Liver (tissue), 9 donors: ENCODE data around the gene FIS1. TPM values are rescaled to one million over a fixed set of nuclear protein-coding genes. Genes with fewer than 3 reads are reported as not detected.

Experiments
- DNase-seq: peaks from one replicate; pipeline ENCODE4 v3.0.0-alpha.2; 2017; ENCODE audit warnings: low spot score
- H3K27ac ChIP-seq, 2 donors: one replicate each; pipeline ENCODE4 v1.7.0; 2013; ENCODE audit warnings: inconsistent platforms in 2 of 2, low read length in 2 of 2, control low read depth in 1 of 2, low read depth in 1 of 2, mild to moderate bottlenecking in 1 of 2
- H3K27me3 ChIP-seq, 4 donors: one replicate each; pipeline versions ENCODE4 v1.6.1 to v1.7.0; 2013; ENCODE audit warnings: low read length in 3 of 4, inconsistent platforms in 1 of 4, mild to moderate bottlenecking in 1 of 4, moderate library complexity in 1 of 4; ENCODE audit not compliant: control insufficient read depth in 4 of 4, insufficient read depth in 4 of 4
- H3K36me3 ChIP-seq, 4 donors: one replicate each; pipeline versions ENCODE4 v1.6.1 to v1.7.0; 2013; ENCODE audit warnings: low read length in 3 of 4, mild to moderate bottlenecking in 3 of 4, low read depth in 1 of 4, moderate library complexity in 1 of 4; ENCODE audit not compliant: control insufficient read depth in 4 of 4, insufficient read depth in 3 of 4
- H3K4me1 ChIP-seq, 4 donors: one replicate each; pipeline versions ENCODE4 v1.6.1 to v1.7.0; 2013; ENCODE audit warnings: low read length in 3 of 4, mild to moderate bottlenecking in 3 of 4, moderate library complexity in 1 of 4; ENCODE audit not compliant: control insufficient read depth in 4 of 4, insufficient read depth in 4 of 4
- H3K4me3 ChIP-seq, 3 donors: one replicate each; pipeline versions ENCODE4 v1.6.1 to v1.7.0; 2013; ENCODE audit warnings: low read length in 3 of 3, control low read depth in 1 of 3, low read depth in 1 of 3, mild to moderate bottlenecking in 1 of 3
- H3K9ac ChIP-seq, 2 donors: one replicate each; pipeline ENCODE4 v1.7.0; 2013; ENCODE audit warnings: low read length in 2 of 2, mild to moderate bottlenecking in 2 of 2, moderate library complexity in 2 of 2, control low read depth in 1 of 2, low read depth in 1 of 2
- H3K9me3 ChIP-seq, 4 donors: one replicate each; pipeline versions ENCODE4 v1.6.1 to v1.7.0; 2013; ENCODE audit warnings: low read length in 3 of 4; ENCODE audit not compliant: control insufficient read depth in 4 of 4
- EGR1 ChIP-seq, 2 donors: IDR thresholded peaks; 2 replicates each; pipeline ENCODE4 v1.6.1; 2016 to 2018; ENCODE audit warnings: antibody characterized with exemption in 2 of 2, low read depth in 2 of 2
- FOXA1 ChIP-seq: IDR thresholded peaks from 2 replicates; pipeline ENCODE4 v1.6.1; 2016; ENCODE audit warnings: antibody characterized with exemption
- FOXA2 ChIP-seq: IDR thresholded peaks from 2 replicates; pipeline ENCODE4 v1.6.1; 2016; ENCODE audit warnings: antibody characterized with exemption
- GABPA ChIP-seq, 2 donors: IDR thresholded peaks in 1 of 2; conservative IDR thresholded peaks in 1 of 2; 2 replicates each; pipeline ENCODE4 v1.6.1; 2016; ENCODE audit warnings: antibody characterized with exemption in 2 of 2, mild to moderate bottlenecking in 1 of 2, moderate library complexity in 1 of 2
- HNF4A ChIP-seq, 2 donors: conservative IDR thresholded peaks; 2 replicates each; pipeline ENCODE4 v1.6.1; 2016; ENCODE audit warnings: antibody characterized with exemption in 2 of 2, mild to moderate bottlenecking in 2 of 2
- HNF4G ChIP-seq: IDR thresholded peaks from 2 replicates; pipeline ENCODE4 v1.6.1; 2016; ENCODE audit warnings: antibody characterized with exemption
- JUND ChIP-seq, 2 donors: IDR thresholded peaks; 2 replicates each; pipeline ENCODE4 v1.6.1; 2016; ENCODE audit warnings: antibody characterized with exemption in 2 of 2
- NR2F2 ChIP-seq: IDR thresholded peaks from 2 replicates; pipeline ENCODE4 v1.6.1; 2016; ENCODE audit warnings: antibody characterized with exemption
- RAD21 ChIP-seq, 2 donors: IDR thresholded peaks; 2 replicates each; pipeline ENCODE4 v1.6.1; 2016; ENCODE audit warnings: antibody characterized with exemption in 2 of 2, mild to moderate bottlenecking in 2 of 2
- RXRA ChIP-seq, 2 donors: IDR thresholded peaks; 2 replicates each; pipeline ENCODE4 v1.6.1; 2017 to 2018; ENCODE audit warnings: antibody characterized with exemption in 2 of 2, mild to moderate bottlenecking in 1 of 2
- SP1 ChIP-seq: IDR thresholded peaks from 2 replicates; pipeline ENCODE4 v1.6.1; 2018; ENCODE audit warnings: antibody characterized with exemption, mild to moderate bottlenecking
- TAF1 ChIP-seq: conservative IDR thresholded peaks from 2 replicates; pipeline ENCODE4 v1.6.1; 2016; ENCODE audit warnings: antibody characterized with exemption, mild to moderate bottlenecking
- YY1 ChIP-seq: IDR thresholded peaks from 2 replicates; pipeline ENCODE4 v1.6.1; 2016; ENCODE audit warnings: antibody characterized with exemption, mild to moderate bottlenecking
- WGBS: extraction: QIAGEN DNeasy Blood & Tissue Kit; methylation state at CpG from one replicate; pipeline ENCODE4 v1.1.7; 2013; 5-methylcytosine and 5-hydroxymethylcytosine counted together
- polyA plus RNA-seq, 2 donors: library from polyadenylated mRNA; stranded (reverse) in 1 of 2; unstranded in 1 of 2; fragments of 200-250 nt in 1 of 2; fragments of >200 nt in 1 of 2; fragmentation: Nextera tagmentation in 1 of 2; extraction: Ambion mirVana in 1 of 2; gene quantifications; one replicate each; pipeline versions ENCODE4 v1.2.1 to v1.2.3, GENCODE V29; 2013 to 2015
- total RNA-seq, 2 donors: library from RNA; depleted of rRNA; stranded (reverse); fragments of >200 nt; gene quantifications; one replicate each; pipeline ENCODE4 v1.2.3, GENCODE V29; 2014
- TF ChIP-seq, protein P1 (sequence below): IDR thresholded peaks from 2 replicates; pipeline ENCODE4 v1.6.1; 2016; ENCODE audit warnings: antibody characterized with exemption
- TF ChIP-seq, protein P2 (sequence below): IDR thresholded peaks from 2 replicates; pipeline ENCODE4 v1.6.1; 2016; ENCODE audit warnings: antibody characterized with exemption
- TF ChIP-seq, protein P3 (sequence below): fragments of 150-350 bp; IDR thresholded peaks from 2 replicates; pipeline ENCODE4 v1.5.1; 2017; ENCODE audit warnings: improper control_type of control experiment, low read depth, low read length; ENCODE audit not compliant: missing input control
- TF ChIP-seq, protein P4 (sequence below): IDR thresholded peaks from 2 replicates; pipeline ENCODE4 v1.6.1; 2016; ENCODE audit warnings: antibody characterized with exemption
- TF ChIP-seq, protein P5 (sequence below): IDR thresholded peaks from 2 replicates; pipeline ENCODE4 v1.6.1; 2016; ENCODE audit warnings: antibody characterized with exemption, mild to moderate bottlenecking
- donor health status: healthy.
- donor health status: healthy.
- donor health status: healthy.
- donor health status: healthy.
- donor health status: healthy.

Gene FIS1
- total and polyA plus RNA-seq, 4 donors: 112 to 192 (median 155) TPM

DNA sequence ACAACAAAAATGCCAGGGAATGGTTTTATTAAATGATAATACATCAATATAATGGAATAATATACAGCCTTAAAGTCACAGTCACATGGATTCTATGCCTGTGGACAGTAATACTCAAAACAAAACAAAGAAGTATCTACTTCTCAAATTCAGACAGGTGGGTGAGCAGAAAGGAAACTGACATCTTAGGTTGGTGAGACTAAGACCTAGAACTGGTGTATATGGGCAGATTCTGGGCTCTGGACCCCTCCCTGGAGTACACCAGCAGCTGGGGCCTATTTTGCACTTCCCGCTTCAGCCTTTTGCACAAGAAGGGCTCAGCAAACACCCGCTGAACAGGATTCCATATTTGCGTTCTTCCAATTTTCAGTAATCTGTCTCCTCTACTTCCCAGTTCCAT, 5.4 kb upstream of the FIS1 start:
- no peaks in the 10 kb centered on the region for H3K27me3 ChIP-seq
- no peak overlapping the region for H3K27ac ChIP-seq
- H3K4me1 ChIP-seq: peaks cover 3 to 28% (median 18%) of the 10 kb centered on the region in 4 donors
- DNase-seq: no peak
- 97% methylated on average over 3 of the region's 3 CpGs for WGBS
- H3K4me3 ChIP-seq: no peak overlapping the region
- H3K9me3 ChIP-seq: no peaks in the 10 kb centered on the region
- no peak overlapping the region for H3K9ac ChIP-seq
- TF ChIP-seq RAD21 (IDR thresholded peaks at IDR 0.05) (no peak), TAF1 (no peak)
- TF ChIP-seq, protein P1, sequence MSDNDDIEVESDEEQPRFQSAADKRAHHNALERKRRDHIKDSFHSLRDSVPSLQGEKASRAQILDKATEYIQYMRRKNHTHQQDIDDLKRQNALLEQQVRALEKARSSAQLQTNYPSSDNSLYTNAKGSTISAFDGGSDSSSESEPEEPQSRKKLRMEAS: no peak
- TF ChIP-seq, protein P2, sequence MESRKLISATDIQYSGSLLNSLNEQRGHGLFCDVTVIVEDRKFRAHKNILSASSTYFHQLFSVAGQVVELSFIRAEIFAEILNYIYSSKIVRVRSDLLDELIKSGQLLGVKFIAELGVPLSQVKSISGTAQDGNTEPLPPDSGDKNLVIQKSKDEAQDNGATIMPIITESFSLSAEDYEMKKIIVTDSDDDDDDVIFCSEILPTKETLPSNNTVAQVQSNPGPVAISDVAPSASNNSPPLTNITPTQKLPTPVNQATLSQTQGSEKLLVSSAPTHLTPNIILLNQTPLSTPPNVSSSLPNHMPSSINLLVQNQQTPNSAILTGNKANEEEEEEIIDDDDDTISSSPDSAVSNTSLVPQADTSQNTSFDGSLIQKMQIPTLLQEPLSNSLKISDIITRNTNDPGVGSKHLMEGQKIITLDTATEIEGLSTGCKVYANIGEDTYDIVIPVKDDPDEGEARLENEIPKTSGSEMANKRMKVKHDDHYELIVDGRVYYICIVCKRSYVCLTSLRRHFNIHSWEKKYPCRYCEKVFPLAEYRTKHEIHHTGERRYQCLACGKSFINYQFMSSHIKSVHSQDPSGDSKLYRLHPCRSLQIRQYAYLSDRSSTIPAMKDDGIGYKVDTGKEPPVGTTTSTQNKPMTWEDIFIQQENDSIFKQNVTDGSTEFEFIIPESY: no peak
- peaks cover 0 to 5% (median 1%) of the 10 kb centered on the region in 4 donors for H3K36me3 ChIP-seq

DNA sequence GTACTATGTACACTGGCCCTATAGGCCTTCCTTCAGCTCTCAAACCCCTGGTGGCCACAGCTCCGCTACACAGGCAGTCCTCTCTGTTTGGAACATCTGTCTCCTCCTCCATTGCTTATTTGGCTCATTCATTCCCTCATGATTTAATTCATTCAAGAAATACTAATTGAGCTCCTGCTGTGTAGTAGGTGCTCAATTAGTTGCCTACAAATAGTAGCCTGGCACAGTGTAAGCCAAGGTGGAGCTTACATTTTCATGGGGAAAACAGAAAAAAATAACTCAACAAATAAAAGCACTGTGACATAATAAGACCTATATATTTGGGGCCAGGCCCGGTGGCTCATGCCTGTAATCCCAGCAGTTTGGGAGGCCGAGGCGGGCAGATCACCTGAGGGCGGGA, 3.4 kb upstream of the FIS1 start:
- H3K36me3 ChIP-seq: peaks cover 0 to 5% (median 1%) of the 10 kb centered on the region in 4 donors
- peaks cover 4 to 40% (median 29%) of the 10 kb centered on the region in 4 donors for H3K4me1 ChIP-seq
- H3K27ac ChIP-seq: no peak overlapping the region
- H3K9me3 ChIP-seq: no peaks in the 10 kb centered on the region
- DNase-seq: no peak
- 96% methylated on average over 5 of the region's 5 CpGs for WGBS
- no peaks in the 10 kb centered on the region for H3K27me3 ChIP-seq
- TF ChIP-seq, protein P1: no peak
- TF ChIP-seq GABPA (IDR thresholded peaks at IDR 0.05 in 1 of 2, conservative IDR thresholded peaks at IDR 0.05 in 1 of 2) (no peak), EGR1 (IDR thresholded peaks at IDR 0.05; ENCODE audit: low read depth in 2 of 2) (no peak), RAD21 (IDR thresholded peaks at IDR 0.05) (no peak), TAF1 (no peak), HNF4G (no peak), FOXA2 (no peak), YY1 (no peak), JUND (IDR thresholded peaks at IDR 0.05) (no peak), FOXA1 (no peak), SP1 (no peak), NR2F2 (no peak), HNF4A (conservative IDR thresholded peaks at IDR 0.05) (no peak), RXRA (IDR thresholded peaks at IDR 0.05) (no peak)
- TF ChIP-seq, protein P2: no peak
- TF ChIP-seq, protein P3, sequence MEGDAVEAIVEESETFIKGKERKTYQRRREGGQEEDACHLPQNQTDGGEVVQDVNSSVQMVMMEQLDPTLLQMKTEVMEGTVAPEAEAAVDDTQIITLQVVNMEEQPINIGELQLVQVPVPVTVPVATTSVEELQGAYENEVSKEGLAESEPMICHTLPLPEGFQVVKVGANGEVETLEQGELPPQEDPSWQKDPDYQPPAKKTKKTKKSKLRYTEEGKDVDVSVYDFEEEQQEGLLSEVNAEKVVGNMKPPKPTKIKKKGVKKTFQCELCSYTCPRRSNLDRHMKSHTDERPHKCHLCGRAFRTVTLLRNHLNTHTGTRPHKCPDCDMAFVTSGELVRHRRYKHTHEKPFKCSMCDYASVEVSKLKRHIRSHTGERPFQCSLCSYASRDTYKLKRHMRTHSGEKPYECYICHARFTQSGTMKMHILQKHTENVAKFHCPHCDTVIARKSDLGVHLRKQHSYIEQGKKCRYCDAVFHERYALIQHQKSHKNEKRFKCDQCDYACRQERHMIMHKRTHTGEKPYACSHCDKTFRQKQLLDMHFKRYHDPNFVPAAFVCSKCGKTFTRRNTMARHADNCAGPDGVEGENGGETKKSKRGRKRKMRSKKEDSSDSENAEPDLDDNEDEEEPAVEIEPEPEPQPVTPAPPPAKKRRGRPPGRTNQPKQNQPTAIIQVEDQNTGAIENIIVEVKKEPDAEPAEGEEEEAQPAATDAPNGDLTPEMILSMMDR: no peak
- TF ChIP-seq, protein P4, sequence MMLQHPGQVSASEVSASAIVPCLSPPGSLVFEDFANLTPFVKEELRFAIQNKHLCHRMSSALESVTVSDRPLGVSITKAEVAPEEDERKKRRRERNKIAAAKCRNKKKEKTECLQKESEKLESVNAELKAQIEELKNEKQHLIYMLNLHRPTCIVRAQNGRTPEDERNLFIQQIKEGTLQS: no peak
- TF ChIP-seq, protein P5, sequence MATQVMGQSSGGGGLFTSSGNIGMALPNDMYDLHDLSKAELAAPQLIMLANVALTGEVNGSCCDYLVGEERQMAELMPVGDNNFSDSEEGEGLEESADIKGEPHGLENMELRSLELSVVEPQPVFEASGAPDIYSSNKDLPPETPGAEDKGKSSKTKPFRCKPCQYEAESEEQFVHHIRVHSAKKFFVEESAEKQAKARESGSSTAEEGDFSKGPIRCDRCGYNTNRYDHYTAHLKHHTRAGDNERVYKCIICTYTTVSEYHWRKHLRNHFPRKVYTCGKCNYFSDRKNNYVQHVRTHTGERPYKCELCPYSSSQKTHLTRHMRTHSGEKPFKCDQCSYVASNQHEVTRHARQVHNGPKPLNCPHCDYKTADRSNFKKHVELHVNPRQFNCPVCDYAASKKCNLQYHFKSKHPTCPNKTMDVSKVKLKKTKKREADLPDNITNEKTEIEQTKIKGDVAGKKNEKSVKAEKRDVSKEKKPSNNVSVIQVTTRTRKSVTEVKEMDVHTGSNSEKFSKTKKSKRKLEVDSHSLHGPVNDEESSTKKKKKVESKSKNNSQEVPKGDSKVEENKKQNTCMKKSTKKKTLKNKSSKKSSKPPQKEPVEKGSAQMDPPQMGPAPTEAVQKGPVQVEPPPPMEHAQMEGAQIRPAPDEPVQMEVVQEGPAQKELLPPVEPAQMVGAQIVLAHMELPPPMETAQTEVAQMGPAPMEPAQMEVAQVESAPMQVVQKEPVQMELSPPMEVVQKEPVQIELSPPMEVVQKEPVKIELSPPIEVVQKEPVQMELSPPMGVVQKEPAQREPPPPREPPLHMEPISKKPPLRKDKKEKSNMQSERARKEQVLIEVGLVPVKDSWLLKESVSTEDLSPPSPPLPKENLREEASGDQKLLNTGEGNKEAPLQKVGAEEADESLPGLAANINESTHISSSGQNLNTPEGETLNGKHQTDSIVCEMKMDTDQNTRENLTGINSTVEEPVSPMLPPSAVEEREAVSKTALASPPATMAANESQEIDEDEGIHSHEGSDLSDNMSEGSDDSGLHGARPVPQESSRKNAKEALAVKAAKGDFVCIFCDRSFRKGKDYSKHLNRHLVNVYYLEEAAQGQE: no peak
- H3K4me3 ChIP-seq: no peak overlapping the region
- H3K9ac ChIP-seq: no peak overlapping the region
